ENCODE results near the gene KLRK1.
"Not testable (repeated sequence)": the region's sequence is repeated elsewhere in the genome, so short reads cannot be mapped to it uniquely, and the experiment has no call there.

KLRK1 gene

GRCh38 chr12:10389904-10390303, at the start of gene KLRK1:
KLRK1 (minus strand) TSS chr12:10390041; CDS start chr12:10388810, 1,231 bp downstream.
- no peak for DNase-seq

DNA sequence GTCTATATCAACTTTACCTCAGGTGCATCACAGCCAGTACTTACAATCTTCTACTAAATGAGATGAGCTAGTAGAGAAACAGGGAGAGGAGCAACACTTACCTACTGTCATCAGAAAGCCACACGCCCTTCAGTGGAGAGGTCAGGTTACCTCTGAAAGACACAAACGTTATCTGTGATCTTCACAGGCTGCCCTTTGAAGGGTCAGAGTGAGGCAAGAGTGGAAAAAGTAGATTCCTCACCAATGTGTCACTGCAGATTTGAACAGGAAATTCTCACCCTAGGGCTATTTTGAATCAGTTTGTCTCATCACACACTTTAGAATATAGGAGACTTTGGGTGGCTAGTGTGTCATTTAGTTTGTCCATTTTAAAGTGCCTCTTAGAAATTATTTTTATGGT, 47.8 kb upstream of the KLRK1 start:
- DNase-seq = not testable (repeated sequence)

DNA sequence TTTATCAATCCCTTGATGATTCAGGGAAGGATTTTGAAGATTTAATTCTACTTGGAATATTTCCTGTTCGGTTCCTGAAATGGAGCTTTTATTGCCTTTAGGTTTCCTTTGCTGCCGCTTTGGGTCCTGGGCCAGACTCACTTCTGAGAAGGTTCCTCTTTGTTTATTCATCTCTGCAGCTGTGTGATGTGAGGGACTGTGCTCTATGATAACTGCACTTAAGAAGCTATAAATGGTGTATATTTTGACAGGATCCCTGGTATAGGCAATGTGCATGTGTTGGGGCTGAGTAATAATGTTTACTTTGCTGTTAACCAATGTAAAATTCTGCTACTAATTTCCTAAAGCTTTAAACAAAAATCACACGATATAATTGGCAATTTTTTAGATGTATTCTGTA, 46.0 kb upstream of the KLRK1 start, which contains the start of gene KLRC2:
KLRC2 (minus strand) TSS at position 195 of the 400 bp plus-strand sequence; CDS start at position 171, 24 bp downstream.
- peak; percentile 0 for DNase-seq

GRCh38 chr12:10430623-10431022, 40.8 kb upstream of the KLRK1 start:
- DNase-seq = not testable (repeated sequence)

- DNase-seq = not testable (repeated sequence)
Observed at GRCh38 chr12:10425938-10426337, 36.1 kb upstream of the KLRK1 start.

- DNase-seq = not testable (repeated sequence)
Observed at GRCh38 chr12:10424260-10424899, 34.5 kb upstream of the KLRK1 start.

- not testable (repeated sequence) for DNase-seq
Observed at GRCh38 chr12:10422159-10422558, 32.3 kb upstream of the KLRK1 start.

GRCh38 chr12:10420334-10420733, 30.5 kb upstream of the KLRK1 start, which contains the start of gene KLRC3:
KLRC3 (minus strand) TSS chr12:10420595; CDS start chr12:10420550, 45 bp downstream.
- not testable (repeated sequence) for DNase-seq

DNA sequence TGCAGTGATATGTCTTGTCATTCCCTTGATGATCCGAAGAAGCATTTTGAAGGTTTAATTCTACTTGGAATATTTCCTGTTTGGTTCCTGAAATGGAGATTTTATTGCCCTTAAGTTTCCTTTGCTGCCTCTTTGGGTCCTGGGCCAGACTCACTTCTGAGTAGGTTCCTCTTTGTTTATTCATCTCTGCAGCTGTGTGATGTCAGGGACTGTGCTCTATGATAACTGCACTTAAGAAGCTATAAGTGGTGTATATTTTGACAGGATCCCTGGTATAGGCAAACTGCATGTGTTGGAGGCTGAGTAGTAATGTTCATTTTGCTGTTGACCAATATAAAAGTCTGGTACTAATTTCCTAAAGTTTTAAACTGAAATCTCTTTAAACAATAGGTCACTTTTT, 19.6 kb upstream of the KLRK1 start, which contains the start of gene KLRC4:
KLRC4 (minus strand) TSS at position 366 of the 400 bp plus-strand sequence; CDS start at position 184, 182 bp downstream.
- no peak for DNase-seq

- no peak for DNase-seq
Observed at GRCh38 chr12:10408842-10409241, 19.0 kb upstream of the KLRK1 start.

- DNase-seq = no peak
Observed at GRCh38 chr12:10406725-10407124, 16.9 kb upstream of the KLRK1 start.

GRCh38 chr12:10405294-10405693, 15.5 kb upstream of the KLRK1 start:
- DNase-seq = no peak

GRCh38 chr12:10404798-10405197, 15.0 kb upstream of the KLRK1 start:
- no peak for DNase-seq

DNA sequence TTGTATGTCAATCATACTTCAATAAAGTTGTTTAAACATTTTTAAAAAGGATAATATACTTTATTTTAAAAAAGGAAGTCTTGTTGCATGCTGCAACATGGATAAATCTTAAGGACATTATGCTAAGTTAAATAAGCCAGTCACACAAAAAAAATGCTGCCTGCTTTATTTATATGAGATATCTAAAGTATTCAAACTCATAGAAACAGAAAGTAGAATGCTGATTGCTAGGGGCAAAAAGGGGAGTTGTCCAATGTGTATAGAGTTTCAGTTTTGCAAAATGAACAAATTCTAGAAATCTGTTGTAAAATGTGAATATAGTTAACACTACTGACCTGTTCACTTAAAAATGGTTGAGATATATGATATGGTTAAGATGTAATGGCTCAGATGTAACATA, 11.0 kb upstream of the KLRK1 start:
- DNase-seq = no peak

GRCh38 chr12:10398168-10398567, 8.3 kb upstream of the KLRK1 start:
- DNase-seq = no peak

DNA sequence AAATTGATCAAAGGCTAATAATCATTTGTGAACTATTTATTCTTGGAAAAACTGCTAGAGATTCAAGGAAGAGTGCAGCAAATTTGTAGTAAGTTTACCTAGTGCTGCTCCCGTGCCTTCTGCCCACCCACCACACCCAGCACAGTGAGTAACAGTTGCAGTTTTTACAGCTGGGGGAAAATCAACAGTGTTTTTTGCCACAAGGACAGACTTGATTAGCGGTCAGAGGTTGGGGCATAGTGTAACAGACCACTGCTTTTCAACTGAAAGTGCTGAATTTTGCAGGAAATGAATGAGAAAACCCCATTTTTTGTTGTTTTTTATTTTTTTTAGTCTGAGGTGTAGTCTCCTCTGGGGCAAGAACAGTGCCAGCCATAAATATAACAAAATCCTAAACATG, 7.5 kb upstream of the KLRK1 start:
- DNase-seq = no peak

DNA sequence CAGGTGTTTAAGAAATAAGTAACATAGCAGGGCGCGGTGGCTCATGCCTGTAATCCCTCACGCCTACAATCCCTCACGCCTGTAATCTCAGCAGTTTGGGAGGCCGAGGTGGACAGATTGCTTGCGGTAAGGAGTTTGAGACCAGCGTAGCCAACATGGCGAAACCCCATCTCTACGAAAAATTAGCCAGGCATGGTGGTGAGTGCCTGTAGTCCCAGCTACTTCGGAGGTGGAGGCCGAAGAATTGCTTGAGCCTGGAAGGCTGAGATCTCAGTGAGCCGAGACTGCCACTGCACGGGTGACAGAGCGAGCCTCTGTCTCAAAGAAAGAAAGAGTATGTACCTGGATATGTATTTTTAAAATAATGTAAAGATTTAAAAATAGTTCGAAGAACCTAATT, 6.3 kb upstream of the KLRK1 start:
- not testable (repeated sequence) for DNase-seq

DNA sequence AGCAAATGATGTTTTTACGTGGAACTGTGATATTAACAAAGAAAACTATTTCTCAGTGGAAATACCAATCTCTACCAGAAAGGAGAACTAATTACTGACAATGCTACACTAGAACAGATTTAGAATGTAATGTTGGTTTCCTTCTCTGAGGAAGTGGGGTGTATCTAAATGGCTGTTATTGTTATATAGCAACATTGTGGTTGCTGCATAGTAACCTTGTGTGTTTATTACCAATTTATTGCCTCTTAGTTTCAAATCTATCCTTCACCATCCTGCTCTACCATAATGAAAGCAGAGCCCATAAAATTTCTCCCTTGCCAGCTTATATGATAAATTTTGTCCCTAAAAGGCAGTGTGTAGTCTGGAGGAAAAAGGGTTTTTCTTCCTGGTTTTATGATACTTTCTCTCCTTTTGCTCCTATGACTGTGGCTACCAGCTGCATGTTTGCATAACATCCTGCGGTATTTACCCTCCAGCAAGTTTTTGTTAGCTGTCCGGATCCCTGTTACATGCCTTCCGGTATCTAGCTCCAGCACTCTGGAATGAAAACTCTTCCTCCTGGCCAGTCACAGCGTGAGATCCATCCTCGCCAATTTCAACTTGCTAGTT, 5.7 kb upstream of the KLRK1 start:
- no peak for DNase-seq

- not testable (repeated sequence) for DNase-seq
Observed at GRCh38 chr12:10394531-10395152, 4.8 kb upstream of the KLRK1 start.

- no peak for DNase-seq
Observed at GRCh38 chr12:10393291-10393690, 3.5 kb upstream of the KLRK1 start.

DNA sequence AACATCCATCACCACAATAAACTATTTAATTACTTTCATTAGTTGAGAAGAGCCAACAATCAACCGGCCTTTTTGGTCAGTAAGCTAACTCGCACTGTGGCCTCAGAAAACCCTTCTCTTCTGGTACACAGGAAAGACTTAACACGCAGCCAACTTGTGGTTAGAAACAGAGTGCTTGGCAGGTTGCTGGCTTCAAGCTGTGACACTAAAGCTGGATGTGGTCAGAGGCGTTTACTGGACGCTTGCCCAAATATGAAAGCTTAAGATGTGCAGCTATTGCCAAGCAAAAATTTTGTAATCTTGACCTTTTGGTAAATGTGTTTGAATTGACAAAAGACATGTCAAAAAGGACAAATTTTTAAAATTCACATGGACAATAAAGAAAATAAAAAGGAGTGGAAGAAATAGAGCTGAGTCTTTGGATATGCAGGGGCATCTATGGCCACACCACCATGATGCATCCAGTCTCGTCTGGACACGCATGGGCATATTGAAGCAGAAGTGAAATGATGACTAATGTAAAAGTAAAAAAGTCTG, 2.6 kb upstream of the KLRK1 start:
- peak; percentile 16 for DNase-seq

- not testable (repeated sequence) for DNase-seq
Observed at GRCh38 chr12:10390991-10391390, 1.1 kb upstream of the KLRK1 start.

DNA sequence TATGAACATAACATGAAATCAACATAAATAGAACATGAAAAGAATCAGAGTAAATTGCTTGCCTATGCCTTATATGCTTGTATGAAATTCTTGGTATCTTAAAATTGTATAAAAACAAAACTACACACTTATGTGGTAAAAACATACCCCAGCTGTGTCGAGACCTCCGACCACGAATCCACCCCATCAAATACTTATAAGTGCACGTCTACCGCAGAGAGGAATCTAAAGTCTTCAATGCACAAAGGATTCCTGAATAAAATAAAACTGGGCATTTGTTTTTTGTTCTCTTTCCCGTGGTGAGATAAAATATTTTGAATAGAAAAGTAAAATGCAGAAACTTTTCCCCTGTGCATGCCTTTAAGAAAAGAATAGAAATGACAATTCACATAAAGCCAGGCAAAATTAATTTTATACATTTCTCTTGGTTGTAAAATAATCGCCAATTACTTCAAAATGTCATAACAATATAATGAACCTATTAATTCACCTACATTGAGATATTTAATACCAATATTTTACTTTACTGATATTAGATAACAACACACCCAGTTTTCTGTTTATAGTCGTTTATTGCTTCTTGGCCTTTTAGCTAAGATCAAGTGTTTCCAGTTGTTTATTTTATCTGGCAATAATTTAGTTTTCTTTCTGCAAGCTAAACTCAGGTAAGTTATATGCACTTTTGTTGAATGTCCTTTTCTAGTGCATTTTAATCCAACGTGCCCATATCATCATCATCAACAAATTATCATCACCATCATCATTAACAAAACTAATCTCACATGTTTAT, 1.0 kb downstream of the KLRK1 start:
- no peak for DNase-seq
